Right atrium auricular region (tissue), 2 donors: ENCODE results near the gene GADL1. TPM values are rescaled to one million over a fixed set of nuclear protein-coding genes. Genes with fewer than 3 reads are reported as not detected.

Experiments
- DNase-seq: peaks from one replicate; pipeline ENCODE4 v3.0.0-alpha.2; 2019; ENCODE audit warnings: low spot score
- H3K27ac ChIP-seq, 2 donors: fragments of 200-600 bp; sonication (generic); 1 replicate in 1 of 2; 2 replicates in 1 of 2; pipeline ENCODE4 v1.5.1; 2016 to 2019
- H3K27me3 ChIP-seq, 2 donors: fragments of 200-600 bp; sonication (generic); one replicate each; pipeline versions ENCODE4 v1.5.1 to v1.6.0; 2017 to 2019
- H3K36me3 ChIP-seq: fragments of 200-600 bp; sonication (generic); one replicate; pipeline ENCODE4 v1.5.1; 2016
- H3K4me1 ChIP-seq, 2 donors: fragments of 200-600 bp; sonication (generic); one replicate each; pipeline versions ENCODE4 v1.5.1 to v1.6.0; 2017 to 2019
- H3K4me3 ChIP-seq, 2 donors: fragments of 200-600 bp; sonication (generic); 1 replicate in 1 of 2; 2 replicates in 1 of 2; pipeline ENCODE4 v1.5.1; 2017 to 2019; ENCODE audit warnings: mild to moderate bottlenecking in 1 of 2, moderate library complexity in 1 of 2
- H3K9me3 ChIP-seq, 2 donors: fragments of 200-600 bp; sonication (generic); one replicate each; pipeline ENCODE4 v1.5.1; 2019
- CTCF ChIP-seq, 2 donors: fragments of 200-600 bp; sonication (generic); IDR thresholded peaks; one replicate each; pipeline ENCODE4 v1.5.1; 2019; ENCODE audit warnings: antibody characterized with exemption in 2 of 2
- total RNA-seq, 2 donors: library from RNA; depleted of rRNA; stranded (reverse); fragments of >200 nt; gene quantifications; one replicate each; pipeline ENCODE4 v1.1.0, GENCODE V29; 2016

The GADL1 gene
- total RNA-seq, 2 donors from 2014 or later: not detected

- H3K9me3 ChIP-seq: no peaks in the 10 kb centered on the region
- no peak overlapping the region for H3K27ac ChIP-seq
- peaks cover 0 to 72% of the 10 kb centered on the region in 2 donors for H3K4me1 ChIP-seq
- no peaks in the 10 kb centered on the region for H3K27me3 ChIP-seq
- TF ChIP-seq CTCF (IDR thresholded peaks at IDR 0.05): no peak
- no peak overlapping the region for H3K4me3 ChIP-seq
- DNase-seq: no peak
- peaks cover 77% of the 10 kb centered on the region for H3K36me3 ChIP-seq
Measured at GRCh38 chr3:30676424-30677346, 217.8 kb downstream of the GADL1 start.
